ENCODE results near the gene LCT. TPM values are rescaled to one million over a fixed set of nuclear protein-coding genes. Genes with fewer than 3 reads are reported as not detected.

The LCT gene
- total and polyA plus RNA-seq, 2 of the 13 experiments (the other 11 are each of a cell fraction or from before 2014, with no cell fraction given), result not detected

DNA sequence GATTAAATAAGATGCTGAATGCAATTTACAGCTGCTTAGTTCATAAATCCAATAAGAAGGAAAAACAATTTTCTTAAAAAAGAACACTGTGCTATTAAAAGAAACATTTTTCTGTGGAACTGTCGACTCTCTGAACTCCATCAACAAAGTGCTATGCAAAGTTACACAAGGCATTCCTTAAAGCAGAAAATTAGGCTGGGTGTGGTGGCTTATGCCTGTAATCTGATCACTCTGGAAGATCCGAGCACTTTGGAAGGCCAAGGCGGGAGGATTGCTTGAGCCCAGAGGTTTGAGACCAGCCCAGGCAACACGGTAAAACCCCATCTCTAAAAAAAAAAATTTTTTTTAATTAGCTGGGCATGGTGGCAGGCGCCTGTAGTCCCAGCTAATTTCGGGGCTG, 26.2 kb upstream of the LCT start (continued):
- TF ChIP-seq, protein P1, sequence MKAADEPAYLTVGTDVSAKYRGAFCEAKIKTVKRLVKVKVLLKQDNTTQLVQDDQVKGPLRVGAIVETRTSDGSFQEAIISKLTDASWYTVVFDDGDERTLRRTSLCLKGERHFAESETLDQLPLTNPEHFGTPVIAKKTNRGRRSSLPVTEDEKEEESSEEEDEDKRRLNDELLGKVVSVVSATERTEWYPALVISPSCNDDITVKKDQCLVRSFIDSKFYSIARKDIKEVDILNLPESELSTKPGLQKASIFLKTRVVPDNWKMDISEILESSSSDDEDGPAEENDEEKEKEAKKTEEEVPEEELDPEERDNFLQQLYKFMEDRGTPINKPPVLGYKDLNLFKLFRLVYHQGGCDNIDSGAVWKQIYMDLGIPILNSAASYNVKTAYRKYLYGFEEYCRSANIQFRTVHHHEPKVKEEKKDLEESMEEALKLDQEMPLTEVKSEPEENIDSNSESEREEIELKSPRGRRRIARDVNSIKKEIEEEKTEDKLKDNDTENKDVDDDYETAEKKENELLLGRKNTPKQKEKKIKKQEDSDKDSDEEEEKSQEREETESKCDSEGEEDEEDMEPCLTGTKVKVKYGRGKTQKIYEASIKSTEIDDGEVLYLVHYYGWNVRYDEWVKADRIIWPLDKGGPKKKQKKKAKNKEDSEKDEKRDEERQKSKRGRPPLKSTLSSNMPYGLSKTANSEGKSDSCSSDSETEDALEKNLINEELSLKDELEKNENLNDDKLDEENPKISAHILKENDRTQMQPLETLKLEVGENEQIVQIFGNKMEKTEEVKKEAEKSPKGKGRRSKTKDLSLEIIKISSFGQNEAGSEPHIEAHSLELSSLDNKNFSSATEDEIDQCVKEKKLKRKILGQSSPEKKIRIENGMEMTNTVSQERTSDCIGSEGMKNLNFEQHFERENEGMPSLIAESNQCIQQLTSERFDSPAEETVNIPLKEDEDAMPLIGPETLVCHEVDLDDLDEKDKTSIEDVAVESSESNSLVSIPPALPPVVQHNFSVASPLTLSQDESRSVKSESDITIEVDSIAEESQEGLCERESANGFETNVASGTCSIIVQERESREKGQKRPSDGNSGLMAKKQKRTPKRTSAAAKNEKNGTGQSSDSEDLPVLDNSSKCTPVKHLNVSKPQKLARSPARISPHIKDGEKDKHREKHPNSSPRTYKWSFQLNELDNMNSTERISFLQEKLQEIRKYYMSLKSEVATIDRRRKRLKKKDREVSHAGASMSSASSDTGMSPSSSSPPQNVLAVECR (CRISPR knock-in tag; IDR thresholded peaks at IDR 0.05; ENCODE audit: borderline replicate concordance), result no peak
- TF ChIP-seq SMAD3 (CRISPR knock-in tag; IDR thresholded peaks at IDR 0.05) (no peak), ZNF101 (CRISPR knock-in tag; IDR thresholded peaks at IDR 0.05; ENCODE audit: borderline replicate concordance, low read depth) (no peak), TEAD2 (CRISPR knock-in tag; IDR thresholded peaks at IDR 0.05) (no peak), NR2F1 (CRISPR knock-in tag; IDR thresholded peaks at IDR 0.05) (no peak), FLYWCH1 (CRISPR knock-in tag; IDR thresholded peaks at IDR 0.05) (no peak)
- TF ChIP-seq, protein P2, sequence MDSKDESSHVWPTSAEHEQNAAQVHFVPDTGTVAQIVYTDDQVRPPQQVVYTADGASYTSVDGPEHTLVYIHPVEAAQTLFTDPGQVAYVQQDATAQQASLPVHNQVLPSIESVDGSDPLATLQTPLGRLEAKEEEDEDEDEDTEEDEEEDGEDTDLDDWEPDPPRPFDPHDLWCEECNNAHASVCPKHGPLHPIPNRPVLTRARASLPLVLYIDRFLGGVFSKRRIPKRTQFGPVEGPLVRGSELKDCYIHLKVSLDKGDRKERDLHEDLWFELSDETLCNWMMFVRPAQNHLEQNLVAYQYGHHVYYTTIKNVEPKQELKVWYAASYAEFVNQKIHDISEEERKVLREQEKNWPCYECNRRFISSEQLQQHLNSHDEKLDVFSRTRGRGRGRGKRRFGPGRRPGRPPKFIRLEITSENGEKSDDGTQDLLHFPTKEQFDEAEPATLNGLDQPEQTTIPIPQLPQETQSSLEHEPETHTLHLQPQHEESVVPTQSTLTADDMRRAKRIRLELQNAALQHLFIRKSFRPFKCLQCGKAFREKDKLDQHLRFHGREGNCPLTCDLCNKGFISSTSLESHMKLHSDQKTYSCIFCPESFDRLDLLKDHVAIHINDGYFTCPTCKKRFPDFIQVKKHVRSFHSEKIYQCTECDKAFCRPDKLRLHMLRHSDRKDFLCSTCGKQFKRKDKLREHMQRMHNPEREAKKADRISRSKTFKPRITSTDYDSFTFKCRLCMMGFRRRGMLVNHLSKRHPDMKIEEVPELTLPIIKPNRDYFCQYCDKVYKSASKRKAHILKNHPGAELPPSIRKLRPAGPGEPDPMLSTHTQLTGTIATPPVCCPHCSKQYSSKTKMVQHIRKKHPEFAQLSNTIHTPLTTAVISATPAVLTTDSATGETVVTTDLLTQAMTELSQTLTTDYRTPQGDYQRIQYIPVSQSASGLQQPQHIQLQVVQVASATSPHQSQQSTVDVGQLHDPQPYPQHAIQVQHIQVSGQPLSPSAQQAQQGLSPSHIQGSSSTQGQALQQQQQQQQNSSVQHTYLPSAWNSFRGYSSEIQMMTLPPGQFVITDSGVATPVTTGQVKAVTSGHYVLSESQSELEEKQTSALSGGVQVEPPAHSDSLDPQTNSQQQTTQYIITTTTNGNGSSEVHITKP (CRISPR knock-in tag; IDR thresholded peaks at IDR 0.05; ENCODE audit: low read depth), result no peak
- TF ChIP-seq, protein P3, sequence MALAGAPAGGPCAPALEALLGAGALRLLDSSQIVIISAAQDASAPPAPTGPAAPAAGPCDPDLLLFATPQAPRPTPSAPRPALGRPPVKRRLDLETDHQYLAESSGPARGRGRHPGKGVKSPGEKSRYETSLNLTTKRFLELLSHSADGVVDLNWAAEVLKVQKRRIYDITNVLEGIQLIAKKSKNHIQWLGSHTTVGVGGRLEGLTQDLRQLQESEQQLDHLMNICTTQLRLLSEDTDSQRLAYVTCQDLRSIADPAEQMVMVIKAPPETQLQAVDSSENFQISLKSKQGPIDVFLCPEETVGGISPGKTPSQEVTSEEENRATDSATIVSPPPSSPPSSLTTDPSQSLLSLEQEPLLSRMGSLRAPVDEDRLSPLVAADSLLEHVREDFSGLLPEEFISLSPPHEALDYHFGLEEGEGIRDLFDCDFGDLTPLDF (CRISPR knock-in tag; IDR thresholded peaks at IDR 0.05), result no peak

Measured in HepG2 (cell line).